GM18502 (cell line): ENCODE results near the gene C2CD4A.

Experiments
- ATAC-seq: cut with Tn5 transposase; IDR thresholded peaks from one replicate; pipeline ENCODE4 v1.9.1; 2021; ENCODE audit warnings: mild to moderate bottlenecking; ENCODE audit not compliant: unreplicated experiment, poor library complexity

C2CD4A gene

DNA sequence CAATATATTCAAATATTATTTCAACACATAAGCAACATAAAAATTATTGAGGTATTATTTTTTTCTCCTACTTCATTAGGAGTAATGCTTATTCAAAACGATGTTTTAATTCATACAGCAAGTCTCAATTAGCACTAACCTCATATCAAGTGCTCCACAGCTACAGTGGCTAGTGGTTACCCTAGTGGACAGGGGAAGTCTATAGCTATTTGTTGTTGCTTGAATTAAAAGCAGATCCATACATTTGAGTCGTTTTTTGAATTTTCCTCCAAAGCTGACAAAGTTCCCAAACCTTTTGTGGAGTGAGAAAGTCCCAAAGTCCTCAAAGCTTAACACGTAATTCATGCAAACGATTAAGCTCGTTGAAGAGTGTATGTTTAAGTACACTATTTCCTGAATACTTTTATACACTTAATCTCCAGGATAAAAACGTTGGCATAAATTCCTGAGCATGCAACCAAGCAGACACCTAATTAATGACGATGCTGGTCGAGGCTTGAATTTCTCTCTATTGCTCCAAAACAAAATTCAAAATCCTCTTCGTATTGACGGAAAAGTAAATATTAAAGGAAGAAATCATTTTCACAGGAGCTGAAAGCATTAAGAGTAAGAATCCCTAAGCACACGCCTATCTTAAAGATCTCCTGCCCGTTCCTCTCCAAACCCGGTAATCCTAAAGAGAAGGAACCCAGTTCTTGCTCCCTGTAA is 7.5 kb upstream of the C2CD4A start:
- no peak for ATAC-seq

DNA sequence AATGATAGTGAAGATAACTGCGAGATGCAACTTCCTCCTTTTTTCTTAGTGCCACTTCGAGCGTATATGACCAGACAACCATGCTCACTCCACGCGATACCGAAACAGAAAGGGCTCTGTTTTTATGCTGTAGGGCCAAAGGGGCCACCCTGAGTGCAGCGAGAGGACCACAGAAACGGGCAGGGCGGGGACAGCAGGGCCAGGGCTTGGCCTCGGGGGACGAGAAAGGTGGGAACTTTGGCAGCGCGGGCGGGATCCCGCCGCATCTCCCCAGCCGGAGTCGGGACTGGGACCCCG is 7.0 kb upstream of the C2CD4A start:
- peak; percentile 75 for ATAC-seq

DNA sequence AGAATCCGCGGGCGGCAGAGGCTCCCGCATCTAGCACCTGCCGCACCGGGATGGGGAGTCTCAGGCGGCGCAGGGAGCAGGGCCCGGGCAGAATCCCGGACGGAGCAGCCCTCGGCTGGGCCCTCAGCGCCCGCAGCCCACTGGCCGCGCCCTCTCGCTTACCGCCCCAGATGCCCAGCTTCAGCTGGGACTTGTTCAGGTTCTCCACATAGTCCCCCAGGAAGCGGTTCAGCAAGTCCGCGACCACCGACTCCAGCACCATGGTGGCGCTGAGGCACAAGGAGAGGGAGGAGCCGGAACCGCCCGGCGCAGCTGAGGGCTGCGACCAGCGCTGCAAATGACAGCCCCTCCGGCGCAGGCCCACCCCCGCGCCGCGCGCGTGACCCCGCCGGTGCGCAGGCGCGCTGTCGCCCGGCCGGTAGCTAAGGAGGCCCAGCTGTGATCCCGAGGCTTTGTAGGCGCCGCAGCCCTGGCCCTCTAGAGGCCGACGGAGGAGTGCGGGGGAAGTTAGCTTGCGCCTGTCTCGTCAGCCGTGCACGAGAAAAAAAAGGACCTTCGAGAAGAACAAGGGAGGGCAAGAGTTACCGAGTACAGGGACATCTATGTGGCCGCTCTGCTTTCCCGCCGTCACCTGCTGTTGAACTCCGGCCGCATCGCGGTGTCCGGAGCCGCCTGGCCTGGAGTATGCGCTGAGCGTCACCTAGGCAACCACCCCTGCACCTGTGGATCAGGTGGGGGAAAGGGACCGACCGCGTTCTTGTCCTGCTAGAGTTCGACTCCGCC is 6.5 kb upstream of the C2CD4A start, which contains the start of gene VPS13C:
Gene VPS13C (minus strand): TSS at position 335 of the 783 bp plus-strand sequence. CDS start 73 bp downstream, at position 262.
- peak; percentile 88 for ATAC-seq

DNA sequence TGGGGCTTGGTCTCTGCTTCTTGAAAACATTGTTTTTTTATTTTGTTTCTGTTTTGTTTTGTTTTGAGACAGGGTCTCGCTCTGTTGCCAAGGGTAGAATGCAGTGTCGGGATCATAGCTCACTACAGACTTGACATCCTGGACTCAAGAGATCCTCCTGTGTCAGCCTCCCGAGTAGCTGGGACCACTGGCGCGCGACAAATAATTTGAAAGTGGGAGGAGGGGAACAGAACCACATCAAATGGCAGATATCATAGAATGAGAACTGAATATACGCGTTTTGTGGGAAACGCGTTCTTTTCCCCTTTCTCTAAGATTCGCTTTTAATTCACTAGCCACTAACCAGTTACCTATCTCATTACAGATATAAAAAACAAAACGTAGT is 5.9 kb upstream of the C2CD4A start:
- ATAC-seq = peak; percentile 2

DNA sequence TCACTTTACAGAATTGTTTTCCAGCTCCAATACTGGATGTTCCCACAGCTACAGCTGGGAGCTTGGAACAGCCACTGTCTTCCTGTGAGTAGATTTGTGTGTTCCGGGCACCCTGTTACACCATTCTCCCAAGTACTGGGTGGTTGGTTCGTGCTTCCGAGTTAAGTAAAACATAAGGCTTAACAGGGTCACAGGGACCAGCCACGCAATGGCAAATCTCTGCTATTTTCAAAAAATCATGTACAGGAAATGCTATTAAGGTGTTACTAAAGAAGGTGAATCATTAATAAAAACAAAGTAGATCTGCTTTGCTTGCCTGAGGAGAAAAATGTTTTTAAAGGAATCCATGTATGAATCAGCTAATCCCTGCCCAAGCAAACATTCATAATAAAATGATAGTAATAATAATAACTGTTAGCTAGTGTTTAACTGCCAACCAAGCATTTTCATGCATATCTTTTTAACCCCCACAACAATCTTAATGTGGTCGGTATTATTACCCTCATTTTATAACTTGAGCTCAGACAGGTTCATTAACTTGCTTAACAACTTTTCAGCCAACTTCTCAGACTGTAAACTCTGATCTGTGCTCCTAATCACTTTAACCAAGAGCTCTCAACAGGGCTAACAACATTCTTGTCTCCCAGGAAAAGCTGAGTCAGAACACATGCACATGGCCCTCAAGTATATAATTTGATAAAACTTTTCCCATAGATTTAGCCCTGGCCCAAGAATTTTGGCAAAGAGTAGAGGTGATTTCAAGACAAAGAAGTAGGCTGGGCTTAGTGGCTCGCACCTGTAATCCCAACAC is 2.7 kb upstream of the C2CD4A start:
- ATAC-seq = no peak

DNA sequence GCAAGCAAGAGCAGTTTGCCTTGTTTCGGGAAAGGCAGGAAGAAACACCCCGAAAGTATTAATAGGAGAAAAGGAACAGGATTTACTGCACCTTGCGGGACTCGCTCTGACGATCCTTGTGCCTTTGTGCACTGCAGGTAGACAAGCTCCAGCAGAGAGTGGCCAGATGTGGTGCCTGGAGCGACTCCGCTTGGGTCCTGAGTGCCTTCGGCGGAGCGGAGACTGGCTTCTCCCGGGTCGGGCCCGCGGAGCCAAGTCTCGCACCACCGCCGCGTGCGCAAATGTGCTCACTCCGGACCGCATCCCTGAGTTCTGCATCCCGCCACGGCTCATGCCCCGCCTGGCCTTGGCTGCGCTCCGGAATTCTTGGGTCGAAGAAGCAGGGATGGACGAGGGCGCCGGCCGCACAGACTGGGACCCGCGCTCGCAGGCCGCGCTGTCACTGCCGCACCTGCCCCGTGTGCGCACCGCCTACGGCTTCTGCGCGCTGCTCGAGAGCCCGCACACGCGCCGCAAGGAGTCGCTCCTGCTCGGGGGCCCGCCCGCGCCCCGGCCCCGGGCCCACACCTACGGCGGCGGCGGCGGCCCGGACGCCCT is 769 bp downstream of the C2CD4A start:
- ATAC-seq = no peak

DNA sequence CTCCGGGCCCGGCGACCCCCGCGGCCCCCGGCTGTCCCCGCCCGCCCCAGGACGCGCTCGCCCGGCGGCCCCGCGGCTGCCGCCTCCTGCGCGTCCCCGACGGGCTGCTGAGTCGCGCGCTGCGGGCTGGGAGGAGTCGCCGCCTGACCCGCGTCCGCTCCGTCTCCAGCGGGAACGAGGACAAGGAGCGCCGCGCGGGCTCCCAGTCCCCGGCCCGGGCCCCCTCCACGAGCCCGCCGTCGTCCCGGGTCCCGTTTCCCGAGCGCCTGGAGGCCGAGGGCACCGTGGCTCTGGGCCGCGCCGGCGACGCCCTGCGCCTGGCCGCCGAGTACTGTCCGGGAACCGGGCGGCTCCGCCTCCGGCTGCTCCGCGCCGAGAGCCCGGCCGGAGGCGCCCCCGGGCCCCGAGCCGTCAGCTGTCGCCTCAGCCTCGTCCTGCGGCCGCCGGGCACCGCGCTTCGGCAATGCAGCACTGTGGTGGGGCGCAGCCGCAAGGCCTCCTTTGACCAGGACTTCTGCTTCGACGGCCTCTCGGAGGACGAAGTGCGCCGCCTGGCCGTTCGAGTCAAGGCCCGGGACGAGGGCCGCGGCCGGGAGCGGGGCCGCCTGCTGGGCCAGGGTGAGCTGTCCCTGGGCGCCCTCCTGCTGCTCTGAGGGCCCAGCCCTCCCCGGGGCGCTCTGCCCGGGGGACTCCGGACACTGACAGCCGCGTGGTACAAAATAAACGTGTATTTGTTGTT is 1.5 kb downstream of the C2CD4A start:
- no peak for ATAC-seq

DNA sequence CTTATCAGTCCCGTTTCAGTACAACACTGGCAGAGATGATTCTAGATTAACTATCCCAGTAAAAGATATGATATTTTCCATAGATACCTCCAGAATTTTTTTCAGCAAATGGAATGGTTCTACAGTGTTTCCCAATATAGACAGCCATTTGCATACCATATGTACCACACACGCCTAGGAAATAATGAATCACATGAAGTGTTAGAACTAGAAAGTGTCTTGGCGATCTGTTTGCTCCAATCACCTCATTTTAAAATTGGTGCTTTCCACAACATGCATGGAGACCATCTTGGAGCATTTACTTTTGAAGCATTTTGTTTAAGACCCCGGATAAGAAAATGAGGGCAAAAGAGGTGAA is 2.0 kb downstream of the C2CD4A start:
- ATAC-seq = no peak

DNA sequence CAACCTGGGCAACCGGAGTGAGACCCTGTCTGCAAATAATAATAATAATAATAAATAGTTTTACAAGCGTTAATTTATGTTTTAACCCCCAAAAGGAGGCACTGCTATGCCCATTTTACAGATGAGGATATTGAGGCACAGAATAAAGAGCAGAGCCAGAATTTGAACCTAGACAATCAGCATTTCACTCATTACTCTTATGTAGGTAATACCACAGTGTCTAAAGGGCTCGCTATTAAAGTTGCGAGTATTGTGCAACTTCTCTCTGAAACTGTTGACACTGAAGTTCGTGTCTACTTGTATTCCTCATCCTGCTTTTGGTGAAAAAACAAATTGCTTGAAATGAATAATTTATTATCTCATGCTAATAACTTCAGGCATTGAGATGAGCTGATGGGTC is 2.8 kb downstream of the C2CD4A start:
- no peak for ATAC-seq

DNA sequence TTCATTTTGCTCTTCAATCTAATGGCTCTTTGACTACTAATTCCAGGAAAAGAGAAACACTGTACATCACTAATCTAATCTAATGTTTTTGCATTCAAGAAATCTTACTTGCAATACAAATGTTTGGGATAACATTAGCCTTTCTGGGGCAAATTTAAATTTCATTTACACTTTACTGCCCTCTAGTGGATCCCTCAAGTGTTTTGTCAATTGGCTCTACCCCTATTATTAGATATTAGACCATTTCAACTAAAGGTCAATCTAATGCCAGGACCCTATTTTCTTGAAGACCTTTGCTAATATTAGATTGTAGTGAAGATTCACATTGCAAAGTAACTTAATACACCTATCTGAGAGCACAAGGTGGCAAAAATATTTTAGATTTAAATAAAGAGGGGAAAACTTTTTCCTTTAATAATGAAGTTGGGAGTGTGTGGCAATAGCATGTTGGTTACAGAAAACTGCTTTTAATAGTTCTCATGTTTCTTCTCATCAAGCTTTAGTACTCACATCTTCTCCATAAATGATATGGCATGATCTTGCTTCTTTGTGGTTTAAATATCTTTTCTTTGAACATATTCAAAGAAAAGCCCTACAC is 5.0 kb downstream of the C2CD4A start:
- no peak for ATAC-seq

DNA sequence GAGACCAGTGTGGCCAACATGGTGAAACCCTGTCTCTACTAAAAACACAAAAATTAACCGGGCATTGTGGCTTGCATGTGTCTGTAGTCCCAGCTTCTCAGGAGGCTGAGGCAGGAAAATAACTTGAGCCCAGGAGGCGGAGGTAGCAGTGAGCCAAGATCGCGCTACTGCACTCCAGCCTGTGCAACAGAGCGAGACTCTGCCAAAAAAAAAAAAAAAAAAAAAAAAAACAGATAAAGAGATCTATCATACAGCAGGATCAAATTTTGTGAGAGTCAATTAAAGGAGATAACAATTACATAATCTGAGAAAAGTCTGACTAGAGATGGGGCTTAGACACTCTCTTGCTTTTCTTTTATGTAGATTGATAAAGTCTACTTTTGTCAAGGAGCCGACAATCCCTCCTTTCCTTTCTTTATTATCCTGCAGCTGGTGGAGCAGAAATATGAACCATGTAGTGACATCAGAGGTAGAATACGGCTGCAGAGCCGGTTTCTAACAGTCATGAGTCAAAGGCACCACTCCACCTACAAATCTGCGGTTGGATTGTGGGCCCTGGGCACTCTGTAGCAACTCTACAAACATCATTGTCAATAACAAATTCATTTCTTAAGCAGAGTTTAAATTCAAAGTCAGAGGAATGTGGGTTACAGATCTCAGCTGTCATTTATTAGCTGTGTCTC is 9.0 kb downstream of the C2CD4A start:
- no peak for ATAC-seq

DNA sequence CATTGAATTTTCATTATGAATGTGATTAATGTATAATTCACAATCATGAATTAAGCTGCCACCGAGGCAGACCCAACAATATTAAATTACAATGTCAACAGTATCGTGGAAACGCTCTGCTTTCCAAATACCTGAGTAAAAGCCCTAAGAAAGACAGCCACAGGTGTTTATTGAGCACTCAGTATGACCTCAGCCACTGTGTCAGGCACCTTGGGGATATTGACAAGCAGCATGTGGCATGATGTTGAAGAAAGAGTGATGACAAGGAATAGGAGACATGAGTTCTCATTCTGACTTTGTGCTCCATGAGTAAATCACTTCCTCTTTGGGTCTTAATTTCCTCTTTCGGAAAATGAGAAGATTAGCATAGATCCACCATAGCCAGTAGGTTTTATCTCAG is 12.8 kb downstream of the C2CD4A start:
- ATAC-seq = no peak

DNA sequence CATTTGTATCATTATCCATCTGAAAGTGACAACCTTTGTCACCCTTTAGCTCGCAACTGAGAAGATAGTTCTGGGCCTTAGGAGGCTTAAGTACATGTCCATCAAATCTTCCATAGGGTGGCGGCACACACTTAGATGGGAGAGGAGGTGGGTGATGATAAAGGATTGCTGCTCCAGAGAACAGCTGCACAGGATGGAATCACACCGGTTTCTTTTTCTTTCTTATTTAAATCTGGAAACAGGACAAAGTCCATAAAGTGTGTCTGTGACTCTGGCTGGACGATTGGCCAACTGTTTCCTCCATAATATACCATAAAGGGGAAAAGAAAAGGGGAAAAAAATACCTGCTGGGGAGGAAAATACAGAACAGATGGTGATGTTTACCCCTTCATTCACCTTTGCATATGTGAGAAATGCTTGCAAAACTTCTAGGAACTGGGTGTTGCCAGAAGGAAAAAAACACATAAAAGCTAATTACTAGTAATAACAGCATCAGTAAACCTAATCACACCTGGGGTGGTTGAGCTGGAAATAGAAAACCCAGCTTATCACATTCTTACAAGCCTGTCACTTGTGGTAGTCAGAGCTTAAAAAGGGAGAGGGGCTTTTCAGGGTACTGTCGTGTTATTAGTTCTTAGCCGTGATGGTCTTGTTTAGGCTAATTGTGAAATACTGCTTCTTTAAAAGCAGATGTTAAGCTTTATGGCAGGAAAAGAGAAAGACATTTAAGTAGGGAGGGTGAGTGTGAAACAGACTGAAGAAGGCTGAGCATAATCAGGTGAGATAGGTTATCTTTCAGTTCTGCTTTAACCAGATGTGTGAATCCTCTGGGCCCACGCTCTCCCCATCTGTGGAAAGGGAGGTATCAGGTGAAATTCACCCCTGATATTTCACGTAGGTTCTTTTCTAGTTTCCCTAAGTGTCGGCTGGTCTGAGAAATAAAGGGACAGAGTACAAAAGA is 16.7 kb downstream of the C2CD4A start:
- ATAC-seq = no peak

DNA sequence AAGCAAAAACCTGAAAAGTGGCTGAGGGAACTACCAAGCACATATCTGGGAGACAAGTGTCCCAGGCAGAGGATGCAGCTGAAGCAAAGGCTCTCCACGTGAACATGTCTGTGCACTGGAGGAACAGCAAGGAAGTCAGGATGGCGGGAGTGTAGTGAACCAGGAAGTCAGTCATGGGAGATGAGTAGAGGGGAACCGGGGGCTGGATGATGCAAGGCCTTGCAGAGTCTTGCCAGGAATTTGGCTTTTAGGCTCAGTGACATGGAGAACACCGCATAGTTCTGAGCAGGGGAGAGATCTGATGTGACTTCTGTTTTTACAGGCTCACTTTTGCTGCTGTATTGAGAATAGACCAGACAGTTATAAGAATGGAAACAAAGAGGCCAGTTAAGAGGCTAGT is 19.0 kb downstream of the C2CD4A start:
- ATAC-seq = no peak

DNA sequence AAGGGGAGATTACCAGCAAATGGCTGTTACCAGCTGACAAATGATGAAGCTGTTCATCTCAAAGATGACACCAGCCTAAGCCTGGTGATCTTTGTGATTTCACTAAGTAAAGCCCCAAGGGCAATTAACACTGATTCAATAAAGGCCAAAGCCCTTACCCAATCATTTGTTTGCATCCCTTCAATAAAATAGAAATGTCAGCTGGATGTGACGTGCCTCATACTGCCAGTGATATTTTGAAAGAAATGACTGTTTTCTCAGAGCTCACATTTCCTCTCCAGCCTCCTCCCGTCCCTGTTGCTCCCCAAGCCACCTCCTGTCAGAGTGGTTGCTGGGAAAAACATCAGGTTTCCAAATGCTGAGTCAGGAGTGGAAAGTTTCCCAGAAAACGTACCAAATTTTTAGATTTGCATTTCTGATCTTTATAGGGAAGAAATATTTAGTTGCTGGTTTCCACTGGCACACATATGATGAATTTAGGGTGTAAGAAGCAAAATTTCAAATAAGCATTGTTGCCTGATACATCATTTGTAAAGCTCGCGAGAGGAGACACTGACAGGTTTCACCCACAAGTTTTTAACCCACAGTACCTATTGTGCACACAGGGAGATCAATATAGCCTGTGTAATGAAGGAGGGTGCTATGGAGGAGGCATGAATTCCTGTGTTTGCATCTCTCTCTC is 21.0 kb downstream of the C2CD4A start:
- no peak for ATAC-seq

DNA sequence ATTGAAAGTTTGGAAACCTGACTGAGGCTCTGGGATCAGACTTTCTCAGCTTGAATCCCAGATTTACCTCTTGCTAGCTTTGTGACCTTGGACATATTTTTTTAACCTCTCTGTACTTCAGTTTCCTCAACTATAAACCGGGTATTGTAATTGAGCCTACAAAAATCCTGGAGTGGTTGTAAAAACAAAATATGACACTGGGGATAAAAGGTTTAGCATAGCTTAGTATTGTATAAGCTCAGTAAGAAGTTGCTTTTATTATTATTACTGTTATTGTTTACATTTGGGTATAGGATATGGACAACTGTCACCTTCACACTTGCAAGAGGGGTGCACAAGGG is 21.5 kb downstream of the C2CD4A start:
- no peak for ATAC-seq

DNA sequence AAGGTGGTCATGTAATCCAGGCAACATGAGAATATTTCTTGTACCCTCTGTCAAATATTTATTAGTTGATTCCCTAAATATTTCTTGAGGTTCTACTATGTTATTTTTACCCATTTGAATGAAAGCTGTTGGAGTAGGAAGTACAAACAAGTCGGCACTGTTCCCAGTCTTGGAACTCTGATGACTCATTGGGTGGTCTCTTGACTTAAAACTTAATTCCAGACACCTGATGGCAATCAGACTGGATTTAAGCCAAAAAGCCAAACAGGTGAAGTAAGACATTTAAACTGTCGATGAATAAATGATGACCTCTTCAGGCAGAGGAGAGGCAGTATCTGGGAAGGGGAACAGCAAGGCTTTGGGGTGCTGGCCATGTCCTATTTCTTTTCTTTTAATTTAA is 22.8 kb downstream of the C2CD4A start:
- no peak for ATAC-seq

DNA sequence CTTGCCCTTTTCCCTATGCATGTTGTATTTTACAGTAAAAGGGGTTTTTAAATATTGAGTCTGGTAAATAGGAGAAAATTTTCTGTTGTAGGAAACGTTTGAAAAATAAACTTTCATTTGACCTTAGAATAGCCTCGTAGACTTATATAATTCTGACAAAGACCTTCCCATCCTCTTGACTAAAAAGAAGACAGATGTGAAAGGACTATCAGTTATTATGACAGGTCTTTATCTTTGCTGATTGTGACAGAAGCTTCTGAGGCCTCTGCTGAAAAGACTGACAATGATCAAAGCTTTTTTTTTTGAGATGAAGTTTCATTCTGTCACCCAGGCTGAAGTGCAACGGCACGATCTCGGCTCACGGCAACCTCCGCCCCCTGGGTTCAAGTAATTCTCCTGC is 24.2 kb downstream of the C2CD4A start:
- no peak for ATAC-seq
